HepG2 (cell line): Measurements from ENCODE around the gene USP1. TPM values are rescaled to one million over a fixed set of nuclear protein-coding genes. Genes with fewer than 3 reads are reported as not detected.

Source experiments
- CBFB ChIP-seq: sonication (generic); formaldehyde crosslinking; IDR thresholded peaks from 2 replicates; pipeline ENCODE4 v1.4.0; 2020; ENCODE audit warnings: missing genetic modification reagents
- CENPX ChIP-seq: sonication (generic); formaldehyde crosslinking; IDR thresholded peaks from 2 replicates; pipeline ENCODE4 v1.9.0; 2021; ENCODE audit warnings: mild to moderate bottlenecking, missing genetic modification reagents, moderate library complexity
- FLYWCH1 ChIP-seq: sonication (generic); formaldehyde crosslinking; IDR thresholded peaks from 2 replicates; pipeline ENCODE4 v1.8.1; 2023; ENCODE audit warnings: mild to moderate bottlenecking, missing genetic modification reagents
- GRHL1 ChIP-seq: sonication (generic); formaldehyde crosslinking; conservative IDR thresholded peaks from 2 replicates; pipeline ENCODE4 v1.8.0; 2022; ENCODE audit warnings: missing genetic modification reagents
- HDAC1 ChIP-seq: sonication (generic); formaldehyde crosslinking; IDR thresholded peaks from 2 replicates; pipeline ENCODE4 v1.5.1; 2020; ENCODE audit warnings: mild to moderate bottlenecking, missing genetic modification reagents
- HNRNPH1 ChIP-seq: fragments of 200-400 bp; formaldehyde crosslinking; optimal IDR thresholded peaks from 2 replicates; pipeline ENCODE3; 2017; ENCODE audit warnings: mild to moderate bottlenecking, low read depth, low read length
- MEIS2 ChIP-seq: sonication (generic); formaldehyde crosslinking; IDR thresholded peaks from 2 replicates; pipeline ENCODE4 v1.9.0; 2021; ENCODE audit warnings: mild to moderate bottlenecking, missing genetic modification reagents
- MLLT10 ChIP-seq: sonication (generic); formaldehyde crosslinking; IDR thresholded peaks from 2 replicates; pipeline ENCODE4 v1.4.0; 2020; ENCODE audit warnings: missing genetic modification reagents
- PHF8 ChIP-seq: sonication (generic); formaldehyde crosslinking; IDR thresholded peaks from 2 replicates; pipeline ENCODE4 v1.5.0; 2020; ENCODE audit warnings: missing genetic modification reagents
- SKI ChIP-seq: fragments of 450-650 bp; IDR thresholded peaks from one replicate; pipeline ENCODE4 v1.6.1; 2018; ENCODE audit warnings: mild to moderate bottlenecking; ENCODE audit not compliant: partially characterized antibody
- SP140L ChIP-seq: sonication (generic); formaldehyde crosslinking; IDR thresholded peaks from 2 replicates; pipeline ENCODE4 v1.4.0; 2020; ENCODE audit warnings: missing genetic modification reagents, borderline replicate concordance
- ZMYM4 ChIP-seq: sonication (generic); formaldehyde crosslinking; IDR thresholded peaks from 2 replicates; pipeline ENCODE4 v1.8.1; 2023; ENCODE audit warnings: mild to moderate bottlenecking, missing genetic modification reagents
- ZNF101 ChIP-seq: sonication (generic); formaldehyde crosslinking; IDR thresholded peaks from 2 replicates; pipeline ENCODE4 v1.4.0; 2020; ENCODE audit warnings: mild to moderate bottlenecking, low read depth, missing genetic modification reagents, borderline replicate concordance
- ZNF329 ChIP-seq: sonication (generic); formaldehyde crosslinking; IDR thresholded peaks from 2 replicates; pipeline ENCODE4 v1.9.0; 2021; ENCODE audit warnings: low read depth, mild to moderate bottlenecking, missing genetic modification reagents
- ZNF34 ChIP-seq: sonication (generic); formaldehyde crosslinking; IDR thresholded peaks from 2 replicates; pipeline ENCODE4 v1.4.0; 2020; ENCODE audit warnings: mild to moderate bottlenecking, missing genetic modification reagents, borderline replicate concordance
- ZSCAN29 ChIP-seq: sonication (generic); formaldehyde crosslinking; conservative IDR thresholded peaks from 2 replicates; pipeline ENCODE4 v1.4.0; 2020; ENCODE audit warnings: mild to moderate bottlenecking, missing genetic modification reagents
- polyA plus RNA-seq, 8 experiments: library from polyadenylated mRNA; depleted of rRNA in 3 of 8; stranded (reverse) in 7 of 8; unstranded in 1 of 8; fragments of >200 nt; fragmentation: Illumina TruSeq in 4 of 8; extraction: Trizol in 4 of 8; gene quantifications; 2 replicates each; pipeline versions ENCODE4 v1.2.1 to v1.2.3, GENCODE V29; 2011 to 2016; ENCODE audit warnings: low read depth in 4 of 8, missing spikeins in 1 of 8, mixed read lengths in 1 of 8; ENCODE audit not compliant: insufficient read depth in 1 of 8
- total RNA-seq, 5 experiments: library from RNA; depleted of rRNA; stranded (reverse); fragments of >200 nt; fragmentation: Illumina TruSeq; extraction: Trizol; gene quantifications; 2 replicates each; pipeline ENCODE4 v1.2.3, GENCODE V29; 2016; ENCODE audit warnings: low read depth in 1 of 5
- TF ChIP-seq, protein P1 (sequence below), 2 experiments: IDR thresholded peaks; 2 replicates each; pipeline ENCODE4 v1.6.1; 2011 to 2012; ENCODE audit warnings: low read length in 2 of 2, borderline replicate concordance in 1 of 2, low read depth in 1 of 2, mild to moderate bottlenecking in 1 of 2, moderate library complexity in 1 of 2
- TF ChIP-seq, protein P2 (sequence below): sonication (generic); formaldehyde crosslinking; IDR thresholded peaks from 2 replicates; pipeline ENCODE4 v1.9.0; 2021; ENCODE audit warnings: missing genetic modification reagents, borderline replicate concordance
- TF ChIP-seq, protein P3 (sequence below): sonication (generic); formaldehyde crosslinking; IDR thresholded peaks from 2 replicates; pipeline ENCODE4 v1.4.0; 2020; ENCODE audit warnings: mild to moderate bottlenecking, missing genetic modification reagents

USP1 gene
- total and polyA plus RNA-seq, 2 of the 13 experiments (the other 11 are each of a cell fraction or from before 2014, with no cell fraction given) = 9.0 to 64.6 TPM

- TF ChIP-seq, protein P1, sequence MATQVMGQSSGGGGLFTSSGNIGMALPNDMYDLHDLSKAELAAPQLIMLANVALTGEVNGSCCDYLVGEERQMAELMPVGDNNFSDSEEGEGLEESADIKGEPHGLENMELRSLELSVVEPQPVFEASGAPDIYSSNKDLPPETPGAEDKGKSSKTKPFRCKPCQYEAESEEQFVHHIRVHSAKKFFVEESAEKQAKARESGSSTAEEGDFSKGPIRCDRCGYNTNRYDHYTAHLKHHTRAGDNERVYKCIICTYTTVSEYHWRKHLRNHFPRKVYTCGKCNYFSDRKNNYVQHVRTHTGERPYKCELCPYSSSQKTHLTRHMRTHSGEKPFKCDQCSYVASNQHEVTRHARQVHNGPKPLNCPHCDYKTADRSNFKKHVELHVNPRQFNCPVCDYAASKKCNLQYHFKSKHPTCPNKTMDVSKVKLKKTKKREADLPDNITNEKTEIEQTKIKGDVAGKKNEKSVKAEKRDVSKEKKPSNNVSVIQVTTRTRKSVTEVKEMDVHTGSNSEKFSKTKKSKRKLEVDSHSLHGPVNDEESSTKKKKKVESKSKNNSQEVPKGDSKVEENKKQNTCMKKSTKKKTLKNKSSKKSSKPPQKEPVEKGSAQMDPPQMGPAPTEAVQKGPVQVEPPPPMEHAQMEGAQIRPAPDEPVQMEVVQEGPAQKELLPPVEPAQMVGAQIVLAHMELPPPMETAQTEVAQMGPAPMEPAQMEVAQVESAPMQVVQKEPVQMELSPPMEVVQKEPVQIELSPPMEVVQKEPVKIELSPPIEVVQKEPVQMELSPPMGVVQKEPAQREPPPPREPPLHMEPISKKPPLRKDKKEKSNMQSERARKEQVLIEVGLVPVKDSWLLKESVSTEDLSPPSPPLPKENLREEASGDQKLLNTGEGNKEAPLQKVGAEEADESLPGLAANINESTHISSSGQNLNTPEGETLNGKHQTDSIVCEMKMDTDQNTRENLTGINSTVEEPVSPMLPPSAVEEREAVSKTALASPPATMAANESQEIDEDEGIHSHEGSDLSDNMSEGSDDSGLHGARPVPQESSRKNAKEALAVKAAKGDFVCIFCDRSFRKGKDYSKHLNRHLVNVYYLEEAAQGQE (IDR thresholded peaks at IDR 0.05; ENCODE audit: borderline replicate concordance in 1 of 2, low read depth in 1 of 2, low read length in 2 of 2) = 0 out of 4 replicates have a peak, but pooled peaks of 1 of the 2 experiments have one; percentile 48
- TF ChIP-seq ZNF101 (CRISPR knock-in tag) (no peak), ZNF329 (CRISPR knock-in tag) (0 out of 2 replicates have a peak, but pooled peaks have one; percentile 22), MLLT10 (CRISPR knock-in tag) (no peak), MEIS2 (CRISPR knock-in tag) (0 out of 2 replicates have a peak, but pooled peaks have one; percentile 42), ZSCAN29 (CRISPR knock-in tag) (no peak), CBFB (CRISPR knock-in tag) (peak; percentile 70; the same call in 1 of the 2 replicates), SKI (no peak), PHF8 (CRISPR knock-in tag) (0 out of 2 replicates have a peak, but pooled peaks have one; percentile 44), GRHL1 (CRISPR knock-in tag) (no peak), HNRNPH1 (no peak), SP140L (CRISPR knock-in tag) (no peak), ZNF34 (CRISPR knock-in tag) (no peak; the same call in 1 of the 2 replicates), CENPX (CRISPR knock-in tag) (no peak), HDAC1 (CRISPR knock-in tag) (no peak; the same call in 1 of the 2 replicates), FLYWCH1 (CRISPR knock-in tag) (no peak), ZMYM4 (CRISPR knock-in tag) (peak; percentile 90)
- TF ChIP-seq, protein P2, sequence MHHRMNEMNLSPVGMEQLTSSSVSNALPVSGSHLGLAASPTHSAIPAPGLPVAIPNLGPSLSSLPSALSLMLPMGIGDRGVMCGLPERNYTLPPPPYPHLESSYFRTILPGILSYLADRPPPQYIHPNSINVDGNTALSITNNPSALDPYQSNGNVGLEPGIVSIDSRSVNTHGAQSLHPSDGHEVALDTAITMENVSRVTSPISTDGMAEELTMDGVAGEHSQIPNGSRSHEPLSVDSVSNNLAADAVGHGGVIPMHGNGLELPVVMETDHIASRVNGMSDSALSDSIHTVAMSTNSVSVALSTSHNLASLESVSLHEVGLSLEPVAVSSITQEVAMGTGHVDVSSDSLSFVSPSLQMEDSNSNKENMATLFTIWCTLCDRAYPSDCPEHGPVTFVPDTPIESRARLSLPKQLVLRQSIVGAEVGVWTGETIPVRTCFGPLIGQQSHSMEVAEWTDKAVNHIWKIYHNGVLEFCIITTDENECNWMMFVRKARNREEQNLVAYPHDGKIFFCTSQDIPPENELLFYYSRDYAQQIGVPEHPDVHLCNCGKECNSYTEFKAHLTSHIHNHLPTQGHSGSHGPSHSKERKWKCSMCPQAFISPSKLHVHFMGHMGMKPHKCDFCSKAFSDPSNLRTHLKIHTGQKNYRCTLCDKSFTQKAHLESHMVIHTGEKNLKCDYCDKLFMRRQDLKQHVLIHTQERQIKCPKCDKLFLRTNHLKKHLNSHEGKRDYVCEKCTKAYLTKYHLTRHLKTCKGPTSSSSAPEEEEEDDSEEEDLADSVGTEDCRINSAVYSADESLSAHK (CRISPR knock-in tag) = no peak
- TF ChIP-seq, protein P3, sequence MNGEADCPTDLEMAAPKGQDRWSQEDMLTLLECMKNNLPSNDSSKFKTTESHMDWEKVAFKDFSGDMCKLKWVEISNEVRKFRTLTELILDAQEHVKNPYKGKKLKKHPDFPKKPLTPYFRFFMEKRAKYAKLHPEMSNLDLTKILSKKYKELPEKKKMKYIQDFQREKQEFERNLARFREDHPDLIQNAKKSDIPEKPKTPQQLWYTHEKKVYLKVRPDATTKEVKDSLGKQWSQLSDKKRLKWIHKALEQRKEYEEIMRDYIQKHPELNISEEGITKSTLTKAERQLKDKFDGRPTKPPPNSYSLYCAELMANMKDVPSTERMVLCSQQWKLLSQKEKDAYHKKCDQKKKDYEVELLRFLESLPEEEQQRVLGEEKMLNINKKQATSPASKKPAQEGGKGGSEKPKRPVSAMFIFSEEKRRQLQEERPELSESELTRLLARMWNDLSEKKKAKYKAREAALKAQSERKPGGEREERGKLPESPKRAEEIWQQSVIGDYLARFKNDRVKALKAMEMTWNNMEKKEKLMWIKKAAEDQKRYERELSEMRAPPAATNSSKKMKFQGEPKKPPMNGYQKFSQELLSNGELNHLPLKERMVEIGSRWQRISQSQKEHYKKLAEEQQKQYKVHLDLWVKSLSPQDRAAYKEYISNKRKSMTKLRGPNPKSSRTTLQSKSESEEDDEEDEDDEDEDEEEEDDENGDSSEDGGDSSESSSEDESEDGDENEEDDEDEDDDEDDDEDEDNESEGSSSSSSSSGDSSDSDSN (CRISPR knock-in tag) = peak; percentile 35; the same call in 1 of the 2 replicates
Measured at GRCh38 chr1:62423580-62424242, 13.1 kb upstream of the USP1 start (continued).
